GM19324 (cell line): ENCODE results near the gene ABHD8.

Experiments used
- ATAC-seq: cut with Tn5 transposase; IDR thresholded peaks from one replicate; pipeline ENCODE4 v1.9.1; 2021; ENCODE audit warnings: mild to moderate bottlenecking, moderate library complexity; ENCODE audit not compliant: unreplicated experiment, low FRiP score

ABHD8 gene

GRCh38 chr19:17244618-17245534 lies 58.3 kb downstream of the ABHD8 start:
- no peak for ATAC-seq

GRCh38 chr19:17243830-17244617 lies 59.2 kb downstream of the ABHD8 start:
- ATAC-seq, result no peak

GRCh38 chr19:17243211-17243829 lies 59.9 kb downstream of the ABHD8 start:
- no peak for ATAC-seq

- no peak for ATAC-seq
Observed at GRCh38 chr19:17242431-17243208, 60.6 kb downstream of the ABHD8 start.
